Mesenchymal stem cell (in vitro differentiated cells and primary cell): ENCODE data around the gene RAB3GAP1.

Experiments
- DNase-seq: peaks from one replicate; pipeline ENCODE4 v3.0.0-alpha.2; 2013
- H2AFZ ChIP-seq: one replicate; pipeline ENCODE4 v1.6.1; 2013; ENCODE audit warnings: low read depth, mild to moderate bottlenecking, control low read depth, inconsistent platforms, low read length, moderate library complexity
- H2AK5ac ChIP-seq: 2 replicates; pipeline ENCODE4 v1.6.1; 2013; ENCODE audit warnings: low read length, moderate library complexity, mild to moderate bottlenecking, inconsistent platforms; ENCODE audit not compliant: severe bottlenecking
- H2BK120ac ChIP-seq: one replicate; pipeline ENCODE4 v1.6.1; 2013; ENCODE audit warnings: low read depth, mild to moderate bottlenecking, inconsistent platforms, low read length, moderate library complexity
- H2BK12ac ChIP-seq, 2 experiments: one replicate each; pipeline ENCODE4 v1.6.1; 2013; ENCODE audit warnings: inconsistent platforms in 2 of 2, low read length in 2 of 2, mild to moderate bottlenecking in 2 of 2, moderate library complexity in 2 of 2, control low read depth in 1 of 2
- H2BK15ac ChIP-seq: one replicate; pipeline ENCODE4 v1.6.1; 2013; ENCODE audit warnings: mild to moderate bottlenecking, low read depth, inconsistent platforms; ENCODE audit not compliant: poor library complexity, severe bottlenecking
- H2BK5ac ChIP-seq: 2 replicates; pipeline ENCODE4 v1.6.1; 2013; ENCODE audit warnings: low read depth, mild to moderate bottlenecking, low read length, control low read depth, inconsistent platforms; ENCODE audit not compliant: poor library complexity, severe bottlenecking
- H3K14ac ChIP-seq, 2 experiments: one replicate each; pipeline ENCODE4 v1.6.1; 2013; ENCODE audit warnings: inconsistent platforms in 2 of 2, low read length in 2 of 2, control low read depth in 1 of 2, mild to moderate bottlenecking in 1 of 2, moderate library complexity in 1 of 2
- H3K18ac ChIP-seq, 2 experiments: one replicate each; pipeline ENCODE4 v1.6.1; 2013; ENCODE audit warnings: inconsistent platforms in 2 of 2, low read length in 2 of 2, control low read depth in 1 of 2, low read depth in 1 of 2, mild to moderate bottlenecking in 1 of 2
- H3K23ac ChIP-seq, 2 experiments: one replicate each; pipeline ENCODE4 v1.6.1; 2013; ENCODE audit warnings: inconsistent platforms in 2 of 2, low read length in 2 of 2, mild to moderate bottlenecking in 2 of 2, moderate library complexity in 2 of 2, control low read depth in 1 of 2
- H3K27ac ChIP-seq: 2 replicates; pipeline ENCODE4 v1.5.1; 2013; ENCODE audit warnings: mild to moderate bottlenecking, moderate library complexity, low read length, control low read depth, inconsistent platforms; ENCODE audit not compliant: poor library complexity, severe bottlenecking
- H3K27me3 ChIP-seq, 2 experiments: 2 replicates each; pipeline versions ENCODE4 v1.6.1 to v1.7.0; 2013; ENCODE audit warnings: low read length in 2 of 2, mild to moderate bottlenecking in 2 of 2, moderate library complexity in 2 of 2, control low read depth in 1 of 2, inconsistent platforms in 1 of 2; ENCODE audit not compliant: control insufficient read depth in 1 of 2, insufficient read depth in 1 of 2
- H3K36me3 ChIP-seq, 2 experiments: 2 replicates each; pipeline versions ENCODE4 v1.6.1 to v1.7.0; 2013; ENCODE audit warnings: low read length in 2 of 2, control low read depth in 1 of 2, inconsistent platforms in 1 of 2, low read depth in 1 of 2, mild to moderate bottlenecking in 1 of 2; ENCODE audit not compliant: insufficient read depth in 2 of 2, control insufficient read depth in 1 of 2
- H3K4ac ChIP-seq, 2 experiments: one replicate each; pipeline ENCODE4 v1.6.1; 2013; ENCODE audit warnings: inconsistent platforms in 2 of 2, low read length in 2 of 2, mild to moderate bottlenecking in 2 of 2, moderate library complexity in 2 of 2, control low read depth in 1 of 2, low read depth in 1 of 2
- H3K4me1 ChIP-seq: 2 replicates; pipeline ENCODE4 v1.6.1; 2013; ENCODE audit warnings: low read depth, low read length, control low read depth; ENCODE audit not compliant: control insufficient read depth, insufficient read depth
- H3K4me2 ChIP-seq: 2 replicates; pipeline ENCODE4 v1.6.1; 2013; ENCODE audit warnings: low read length, mild to moderate bottlenecking, inconsistent platforms; ENCODE audit not compliant: poor library complexity, severe bottlenecking
- H3K4me3 ChIP-seq, 2 experiments: 2 replicates each; pipeline versions ENCODE4 v1.5.1 to v1.7.0; 2013; ENCODE audit warnings: low read length in 2 of 2, mild to moderate bottlenecking in 2 of 2, control low read depth in 1 of 2, low read depth in 1 of 2; ENCODE audit not compliant: insufficient read depth in 1 of 2
- H3K79me1 ChIP-seq: replicated peaks from 2 replicates; pipeline ENCODE4 v1.6.1; 2013; ENCODE audit warnings: mild to moderate bottlenecking, control low read depth, low read length, inconsistent platforms; ENCODE audit not compliant: poor library complexity, severe bottlenecking
- H3K9ac ChIP-seq: 2 replicates; pipeline ENCODE4 v1.7.0; 2013; ENCODE audit warnings: mild to moderate bottlenecking, low read length, moderate library complexity
- H3K9me3 ChIP-seq: 2 replicates; pipeline ENCODE4 v1.7.0; 2013; ENCODE audit warnings: mild to moderate bottlenecking, low read length; ENCODE audit not compliant: control insufficient read depth
- H4K8ac ChIP-seq: one replicate; pipeline ENCODE4 v1.6.1; 2013; ENCODE audit warnings: inconsistent platforms, mild to moderate bottlenecking, low read length, moderate library complexity
- H4K91ac ChIP-seq: one replicate; pipeline ENCODE4 v1.6.1; 2013; ENCODE audit warnings: mild to moderate bottlenecking, low read length, inconsistent platforms
- WGBS: methylation state at CpG from one replicate; pipeline ENCODE4 v1.1.7; 2013; ENCODE audit warnings: mixed read lengths; 5-methylcytosine and 5-hydroxymethylcytosine counted together

The RAB3GAP1 gene

DNA sequence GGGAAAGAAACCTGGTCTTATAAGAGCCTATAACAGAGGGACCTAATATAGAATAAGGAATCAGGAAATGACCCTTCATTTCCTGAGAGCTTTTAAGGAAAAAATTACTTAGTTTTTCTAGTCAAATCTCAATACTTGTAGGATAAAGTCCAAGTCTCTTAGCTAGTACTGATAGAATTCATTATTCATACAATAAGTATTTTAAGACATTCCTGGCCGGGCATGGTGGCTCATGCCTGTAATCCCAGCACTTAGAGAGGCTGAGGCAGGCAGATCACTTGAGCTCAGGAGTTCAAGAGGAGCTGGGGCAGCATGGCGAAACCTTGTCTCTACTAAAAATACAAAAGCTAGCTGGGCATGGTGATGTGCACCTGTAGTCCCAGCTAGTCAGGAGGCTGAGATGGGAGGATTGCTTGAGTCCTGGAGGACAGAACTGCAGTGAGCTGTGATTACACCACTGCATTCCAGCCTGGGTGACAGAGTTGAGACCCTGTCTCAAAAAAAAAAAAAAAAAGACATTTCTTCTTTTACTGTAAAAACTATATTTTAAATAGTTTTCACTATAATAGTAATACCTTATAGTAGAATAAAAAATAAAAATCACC, 3.2 kb downstream of the RAB3GAP1 start:
- H3K14ac ChIP-seq, result no peak overlapping the region
- H4K8ac ChIP-seq, result no peak overlapping the region
- no peaks in the 10 kb centered on the region for H3K79me1 ChIP-seq
- no peak overlapping the region for H2BK15ac ChIP-seq
- no peak overlapping the region for H2BK120ac ChIP-seq
- peak overlapping the region; percentile 88 for H3K27ac ChIP-seq
- H2AK5ac ChIP-seq, result no peak overlapping the region
- no peak overlapping the region for H3K4me2 ChIP-seq
- H3K4me1 ChIP-seq, result peaks cover 5% of the 10 kb centered on the region
- H3K18ac ChIP-seq, result peak overlapping the region in 1 of 2 experiments; percentile 43
- H3K23ac ChIP-seq, result no peak overlapping the region
- no peaks in the 10 kb centered on the region for H3K9me3 ChIP-seq
- no peak overlapping the region for H4K91ac ChIP-seq
- no peak overlapping the region for H2BK5ac ChIP-seq
- peak; percentile 69 for DNase-seq
- peak overlapping the region; percentile 98 for H3K9ac ChIP-seq
- H2BK12ac ChIP-seq, result no peak overlapping the region
- no peak overlapping the region for H3K4ac ChIP-seq
- H2AFZ ChIP-seq, result no peak overlapping the region
- peaks cover 2 to 28% of the 10 kb centered on the region in 2 experiments for H3K36me3 ChIP-seq
- 35% methylated on average over 2 of the region's 2 CpGs for WGBS
- H3K27me3 ChIP-seq, result no peaks in the 10 kb centered on the region
- H3K4me3 ChIP-seq, result peak overlapping the region in 1 of 2 experiments; percentile 91

DNA sequence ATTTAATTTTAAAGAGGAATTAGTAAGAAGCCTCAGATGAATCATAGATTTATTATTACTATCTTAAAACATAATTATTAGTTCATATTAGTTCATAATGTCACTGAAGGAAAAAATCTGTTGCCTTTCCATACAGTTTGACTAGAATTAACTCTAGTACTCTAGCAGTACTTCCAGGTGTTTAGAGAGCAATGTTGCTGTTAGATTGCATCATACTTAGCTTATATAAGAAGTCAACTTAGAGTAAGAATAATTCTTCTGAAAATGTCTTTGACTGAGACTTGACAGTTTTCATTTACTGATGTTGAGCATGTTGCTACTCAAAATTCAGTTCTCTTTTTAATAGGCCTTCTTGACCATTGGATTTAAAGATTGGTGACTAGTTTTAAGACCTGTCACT, 4.7 kb downstream of the RAB3GAP1 start:
- H3K27ac ChIP-seq, result no peak overlapping the region

DNA sequence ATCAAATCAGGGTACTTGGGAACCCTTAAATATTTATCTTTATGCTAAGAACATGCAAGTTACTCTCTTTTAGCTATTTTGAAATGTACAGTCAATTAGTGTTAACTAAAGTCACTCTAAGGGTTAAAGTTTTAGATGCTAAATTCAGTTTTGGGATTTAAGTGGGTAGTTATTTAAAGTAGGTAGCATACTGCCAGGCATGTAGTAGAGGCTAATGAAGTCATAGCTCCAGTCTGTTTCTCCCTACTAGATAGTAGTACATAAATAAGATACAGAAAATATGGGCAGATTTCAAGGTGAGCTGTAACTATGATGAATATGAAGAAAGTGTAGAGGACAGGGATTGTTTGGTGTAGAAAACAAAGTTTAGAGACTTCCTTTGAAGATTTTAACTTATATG, 7.5 kb downstream of the RAB3GAP1 start:
- Histone ChIP-seq H2BK12ac (no peak overlapping the region), H3K36me3 (peaks cover 11 to 55% of the 10 kb centered on the region in 2 experiments), H2BK120ac (no peak overlapping the region), H3K4ac (no peak overlapping the region), H4K91ac (no peak overlapping the region), H3K4me3 (no peak overlapping the region), H3K4me1 (peaks cover 5% of the 10 kb centered on the region), H2AK5ac (no peak overlapping the region), H2BK5ac (no peak overlapping the region), H3K18ac (no peak overlapping the region), H3K9me3 (no peaks in the 10 kb centered on the region), H2AFZ (no peak overlapping the region), H3K9ac (no peak overlapping the region), H4K8ac (no peak overlapping the region), H2BK15ac (no peak overlapping the region), H3K14ac (no peak overlapping the region), H3K4me2 (no peak overlapping the region), H3K27me3 (no peaks in the 10 kb centered on the region), H3K79me1 (peaks cover 2% of the 10 kb centered on the region), H3K23ac (no peak overlapping the region), H3K27ac (no peak overlapping the region)
- DNase-seq, result no peak

More for the DNA sequence above, 4.7 kb downstream of the RAB3GAP1 start:
- no peak overlapping the region for H2BK12ac ChIP-seq
- no peak overlapping the region for H4K91ac ChIP-seq
- H3K18ac ChIP-seq, result no peak overlapping the region
- DNase-seq, result no peak
- no peak overlapping the region for H2AFZ ChIP-seq
- H2BK15ac ChIP-seq, result no peak overlapping the region
- no peak overlapping the region for H3K23ac ChIP-seq
- no peak overlapping the region for H3K4ac ChIP-seq
- H3K9ac ChIP-seq, result no peak overlapping the region
- H3K4me1 ChIP-seq, result peaks cover 5% of the 10 kb centered on the region
- no peak overlapping the region for H3K14ac ChIP-seq
- H3K9me3 ChIP-seq, result no peaks in the 10 kb centered on the region
- no peak overlapping the region for H4K8ac ChIP-seq
- no peak overlapping the region for H2BK5ac ChIP-seq
- H3K4me3 ChIP-seq, result no peak overlapping the region
- H2BK120ac ChIP-seq, result no peak overlapping the region
- peaks cover 8 to 43% of the 10 kb centered on the region in 2 experiments for H3K36me3 ChIP-seq
- H3K4me2 ChIP-seq, result no peak overlapping the region
- H3K27me3 ChIP-seq, result no peaks in the 10 kb centered on the region
- no peaks in the 10 kb centered on the region for H3K79me1 ChIP-seq
- H2AK5ac ChIP-seq, result no peak overlapping the region

DNA sequence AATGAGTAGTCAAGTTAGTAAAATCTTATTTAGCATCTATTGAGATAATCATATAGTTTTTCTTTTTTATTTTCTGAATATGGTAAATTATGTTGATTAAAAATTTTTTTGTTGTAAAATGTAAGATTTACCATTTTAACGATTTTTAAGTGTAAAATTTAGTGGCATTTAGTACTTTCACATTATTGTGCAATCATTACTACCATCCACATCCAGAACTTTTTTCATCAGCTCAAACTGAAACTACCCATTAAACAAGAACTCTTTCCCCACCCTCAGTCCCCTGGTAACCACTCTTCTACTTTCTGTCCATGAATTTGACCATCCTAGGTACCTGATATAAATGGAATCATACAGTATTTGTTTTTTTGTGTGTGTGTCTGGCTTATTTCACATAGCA, 11.1 kb downstream of the RAB3GAP1 start:
- Histone ChIP-seq H3K79me1 (peaks cover 7% of the 10 kb centered on the region), H3K4ac (no peak overlapping the region), H3K9me3 (no peaks in the 10 kb centered on the region), H2BK120ac (no peak overlapping the region), H3K9ac (no peak overlapping the region), H2BK12ac (no peak overlapping the region), H4K91ac (no peak overlapping the region), H2AFZ (no peak overlapping the region), H3K23ac (no peak overlapping the region), H2BK15ac (no peak overlapping the region), H2BK5ac (no peak overlapping the region), H3K4me1 (no peaks in the 10 kb centered on the region), H3K4me3 (no peak overlapping the region), H3K4me2 (no peak overlapping the region), H3K14ac (no peak overlapping the region), H4K8ac (no peak overlapping the region), H3K18ac (no peak overlapping the region), H3K27me3 (no peaks in the 10 kb centered on the region), H2AK5ac (no peak overlapping the region), H3K36me3 (peaks cover 11 to 47% of the 10 kb centered on the region in 2 experiments), H3K27ac (no peak overlapping the region)
- DNase-seq, result no peak
- WGBS, result no CpG with 5 or more reads among the region's 1 CpG
